Neuronal stem cell (in vitro differentiated cells): Measurements from ENCODE around the gene C14orf132.

Experiments
- DNase-seq: peaks from one replicate; pipeline ENCODE4 v3.0.0-alpha.2; 2013; ENCODE audit warnings: low spot score
- H2AFZ ChIP-seq: one replicate; pipeline ENCODE4 v1.6.1; 2013; ENCODE audit warnings: mild to moderate bottlenecking, low read length, inconsistent platforms
- H2AK5ac ChIP-seq: 2 replicates; pipeline ENCODE4 v1.6.1; 2013; ENCODE audit warnings: low read depth, mild to moderate bottlenecking, inconsistent platforms, low read length, moderate library complexity, mixed read lengths
- H2BK120ac ChIP-seq: 2 replicates; pipeline ENCODE4 v1.6.1; 2013; ENCODE audit warnings: low read depth, mild to moderate bottlenecking, inconsistent platforms, low read length, moderate library complexity, mixed read lengths
- H2BK12ac ChIP-seq: one replicate; pipeline ENCODE4 v1.6.1; 2013; ENCODE audit warnings: low read length, inconsistent platforms
- H2BK15ac ChIP-seq: 2 replicates; pipeline ENCODE4 v1.6.1; 2013; ENCODE audit warnings: mild to moderate bottlenecking, low read length, inconsistent platforms, mixed read lengths
- H2BK5ac ChIP-seq: one replicate; pipeline ENCODE4 v1.6.1; 2013; ENCODE audit warnings: inconsistent platforms, mild to moderate bottlenecking, low read length, moderate library complexity
- H3K14ac ChIP-seq: one replicate; pipeline ENCODE4 v1.6.1; 2013; ENCODE audit warnings: low read length, inconsistent platforms
- H3K18ac ChIP-seq: 2 replicates; pipeline ENCODE4 v1.6.1; 2013; ENCODE audit warnings: low read length, inconsistent platforms
- H3K23ac ChIP-seq: 2 replicates; pipeline ENCODE4 v1.6.1; 2013; ENCODE audit warnings: low read depth, mild to moderate bottlenecking, mixed read lengths, low read length, inconsistent platforms; ENCODE audit not compliant: poor library complexity
- H3K27ac ChIP-seq: replicated peaks from 3 replicates; pipeline ENCODE4 v1.5.1; 2013; ENCODE audit warnings: low read length, inconsistent platforms
- H3K27me3 ChIP-seq, 3 experiments: 2 replicates each; pipeline ENCODE4 v1.6.1; 2013; ENCODE audit warnings: low read length in 3 of 3, mild to moderate bottlenecking in 2 of 3, inconsistent platforms in 1 of 3, low read depth in 1 of 3, mixed read lengths in 1 of 3, moderate library complexity in 1 of 3; ENCODE audit not compliant: control insufficient read depth in 3 of 3, insufficient read depth in 3 of 3
- H3K36me3 ChIP-seq, 2 donors: replicated peaks in 1 of 2; 2 replicates each; pipeline ENCODE4 v1.6.1; 2013; ENCODE audit warnings: low read length in 2 of 2; ENCODE audit not compliant: control insufficient read depth in 2 of 2, insufficient read depth in 2 of 2
- H3K4ac ChIP-seq: 2 replicates; pipeline ENCODE4 v1.6.1; 2013; ENCODE audit warnings: inconsistent platforms, mild to moderate bottlenecking, low read length, moderate library complexity
- H3K4me1 ChIP-seq, 2 donors: 1 replicate in 1 of 2; 2 replicates in 1 of 2; pipeline ENCODE4 v1.6.1; 2013; ENCODE audit warnings: low read length in 2 of 2, low read depth in 1 of 2; ENCODE audit not compliant: control insufficient read depth in 2 of 2, insufficient read depth in 1 of 2
- H3K4me2 ChIP-seq: one replicate; pipeline ENCODE4 v1.6.1; 2013; ENCODE audit warnings: mild to moderate bottlenecking, low read length, inconsistent platforms; ENCODE audit not compliant: insufficient read depth, poor library complexity, severe bottlenecking
- H3K4me3 ChIP-seq, 2 donors: 2 replicates each; pipeline ENCODE4 v1.5.1; 2013; ENCODE audit warnings: low read length in 2 of 2, mild to moderate bottlenecking in 2 of 2, inconsistent platforms in 1 of 2, moderate library complexity in 1 of 2
- H3K79me1 ChIP-seq: one replicate; pipeline ENCODE4 v1.6.1; 2013; ENCODE audit warnings: low read depth, mild to moderate bottlenecking, inconsistent platforms, low read length, moderate library complexity
- H3K9ac ChIP-seq: one replicate; pipeline ENCODE4 v1.6.1; 2013; ENCODE audit warnings: mild to moderate bottlenecking, low read depth, low read length, inconsistent platforms; ENCODE audit not compliant: poor library complexity
- H3K9me3 ChIP-seq, 2 donors: replicated peaks in 1 of 2; 2 replicates each; pipeline versions ENCODE3 to v1.6.1; 2013; ENCODE audit warnings: low read length in 2 of 2, mild to moderate bottlenecking in 2 of 2, inconsistent platforms in 1 of 2, low read depth in 1 of 2, mixed read lengths in 1 of 2, moderate library complexity in 1 of 2; ENCODE audit not compliant: control insufficient read depth in 2 of 2, insufficient read depth in 1 of 2
- H4K8ac ChIP-seq: one replicate; pipeline ENCODE4 v1.6.1; 2013; ENCODE audit warnings: low read depth, mild to moderate bottlenecking, inconsistent platforms, low read length, moderate library complexity
- H4K91ac ChIP-seq: one replicate; pipeline ENCODE4 v1.6.1; 2013; ENCODE audit warnings: low read length, low read depth, mild to moderate bottlenecking, inconsistent platforms; ENCODE audit not compliant: poor library complexity
- WGBS, 2 donors: extraction: QIAGEN DNeasy Blood & Tissue Kit; methylation state at CpG; one replicate each; pipeline ENCODE4 v1.1.7; 2013; ENCODE audit warnings: missing lambda C conversion rate in 2 of 2, mixed read lengths in 1 of 2; ENCODE audit not compliant: insufficient read length in 2 of 2, insufficient replicate concordance in 1 of 2; ENCODE audit errors: extremely low coverage in 2 of 2; 5-methylcytosine and 5-hydroxymethylcytosine counted together

The C14orf132 gene

DNA sequence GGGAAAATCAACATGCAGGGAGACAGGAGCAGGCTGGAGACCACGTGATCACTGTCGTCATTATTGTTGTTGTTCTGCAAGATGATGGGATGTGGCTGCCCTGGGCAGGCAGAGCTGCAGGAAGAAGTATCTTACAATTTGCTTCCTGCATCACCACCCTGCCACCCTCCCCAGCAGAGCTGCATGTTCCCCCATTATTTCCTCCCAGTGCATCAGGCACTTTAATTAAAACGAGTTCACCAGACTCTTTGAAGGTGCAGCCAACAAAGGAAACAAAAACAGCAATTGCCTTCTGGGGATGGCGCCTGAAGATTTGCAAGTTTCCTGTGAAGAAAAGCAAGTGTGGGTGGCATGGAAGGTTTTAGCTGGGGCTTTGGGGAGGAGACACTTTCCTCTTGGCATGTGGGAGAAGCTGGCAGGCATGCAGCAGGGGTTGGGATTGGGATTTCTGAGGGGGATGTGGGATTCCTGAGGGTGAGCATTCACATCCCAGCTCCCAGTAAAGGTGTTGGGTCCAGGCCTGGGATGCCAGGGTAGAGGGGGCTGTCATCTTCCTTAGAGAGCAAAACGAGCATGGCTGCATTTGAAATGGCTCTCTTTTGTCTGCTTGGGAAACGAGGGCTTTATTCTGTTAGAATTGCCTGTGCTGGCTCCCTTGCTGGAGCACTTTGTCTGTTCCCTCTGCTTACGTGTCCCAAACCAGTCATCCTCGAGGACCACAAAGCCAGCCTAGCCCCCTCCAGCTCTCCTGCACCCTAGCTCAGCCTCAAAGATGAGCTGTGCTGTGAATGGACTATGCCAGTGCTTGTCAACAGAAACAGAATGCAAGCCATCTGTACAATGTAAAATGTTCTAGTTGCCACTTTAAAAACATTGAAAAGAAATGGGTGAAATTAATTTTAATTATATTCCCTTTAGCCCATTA lies 11.5 kb upstream of the C14orf132 start:
- Histone ChIP-seq H3K4me2 (no peak overlapping the region), H2AFZ (peak overlapping the region; percentile 50), H2BK5ac (peak overlapping the region; percentile 6), H3K9me3 (no peaks in the 10 kb centered on the region), H2BK15ac (no peak overlapping the region), H3K14ac (no peak overlapping the region), H3K4me3 (no peak overlapping the region), H2BK120ac (no peak overlapping the region), H3K79me1 (no peaks in the 10 kb centered on the region), H3K4me1 (peaks cover 5 to 13% of the 10 kb centered on the region in 2 donors), H3K9ac (no peak overlapping the region), H3K23ac (no peak overlapping the region), H2AK5ac (peak overlapping the region; percentile 50), H4K91ac (peak overlapping the region; percentile 11), H3K18ac (peak overlapping the region; percentile 42), H3K27ac (no peak overlapping the region), H4K8ac (no peak overlapping the region), H2BK12ac (peak overlapping the region; percentile 7), H3K36me3 (no peaks in the 10 kb centered on the region), H3K27me3 (peaks cover 0 to 37% (median 0%) of the 10 kb centered on the region in 3 experiments), H3K4ac (no peak overlapping the region)
- WGBS, 2 donors: no CpG with 5 or more reads among the region's 8 CpGs
- no peak for DNase-seq

DNA sequence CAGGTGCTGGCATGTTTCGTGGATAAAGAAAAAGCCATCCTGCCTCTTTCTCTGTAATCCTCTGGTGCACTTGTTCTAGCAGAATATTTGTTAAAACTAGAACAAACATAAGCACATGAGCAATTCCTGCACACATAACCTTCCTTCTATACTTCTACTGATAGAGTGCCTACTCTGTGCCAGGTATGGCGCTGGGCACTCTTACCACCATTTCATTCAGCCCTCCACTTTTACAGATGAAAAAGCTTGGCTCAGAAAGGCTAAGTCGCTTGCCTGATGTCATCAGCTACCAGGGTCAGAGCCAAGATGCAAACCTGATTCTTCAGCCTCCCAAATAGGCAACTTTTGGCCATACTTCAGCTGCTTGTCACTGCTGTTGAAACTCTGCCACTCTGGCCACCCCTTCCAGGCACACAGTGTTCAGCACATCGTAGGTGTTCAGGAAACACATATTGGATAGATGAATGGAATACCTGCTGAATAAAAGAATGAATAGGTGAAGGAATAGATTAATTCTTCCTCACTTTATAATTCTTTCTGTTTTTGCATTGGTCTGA lies 10.0 kb upstream of the C14orf132 start:
- H3K9ac ChIP-seq: no peak overlapping the region

DNA sequence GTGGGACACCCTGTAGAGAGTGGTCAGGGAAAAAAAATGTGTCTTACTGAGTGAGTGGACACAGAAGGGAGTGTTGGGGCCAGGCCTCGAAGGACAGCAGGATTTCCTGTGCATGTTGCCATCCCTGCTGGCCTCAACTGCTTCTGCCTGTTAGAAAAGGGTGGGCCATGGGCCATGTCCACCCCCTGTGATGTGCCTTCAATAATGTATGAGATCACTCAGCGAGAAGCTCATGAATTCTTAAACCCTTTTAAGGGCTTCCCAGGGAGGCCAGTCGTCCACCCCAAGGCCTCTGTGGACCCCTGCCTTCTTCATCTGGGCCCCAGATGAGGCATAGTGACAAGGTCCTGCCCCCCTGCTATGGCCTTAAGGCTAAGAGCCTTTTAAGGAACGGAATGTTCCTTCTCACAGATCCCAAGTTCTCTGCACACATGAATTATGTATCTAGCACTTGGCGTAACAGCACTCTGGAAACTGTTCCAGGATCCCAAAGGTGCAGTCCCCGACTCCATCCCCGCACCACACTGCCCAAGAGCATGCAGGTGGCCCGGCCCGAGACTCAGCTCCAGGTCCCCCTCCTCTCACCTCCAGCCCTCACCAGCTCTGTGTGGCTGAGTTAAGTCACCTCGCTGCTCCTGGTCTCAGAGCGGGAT lies 8.9 kb upstream of the C14orf132 start:
- no peak overlapping the region for H2BK12ac ChIP-seq
- H2BK15ac ChIP-seq: no peak overlapping the region
- peak overlapping the region; percentile 51 for H2BK120ac ChIP-seq
- no peaks in the 10 kb centered on the region for H3K79me1 ChIP-seq
- peak overlapping the region; percentile 50 for H2AK5ac ChIP-seq
- WGBS, 2 donors: no CpG with 5 or more reads among the region's 11 CpGs
- peak overlapping the region; percentile 54 for H2BK5ac ChIP-seq
- no peak overlapping the region for H3K4ac ChIP-seq
- no peak for DNase-seq
- no peak overlapping the region for H4K8ac ChIP-seq
- no peak overlapping the region for H3K18ac ChIP-seq
- H3K27me3 ChIP-seq: peaks cover 0 to 33% (median 0%) of the 10 kb centered on the region in 3 experiments
- no peak overlapping the region for H3K4me2 ChIP-seq
- H3K4me1 ChIP-seq: peaks cover 5 to 13% of the 10 kb centered on the region in 2 donors
- no peak overlapping the region for H3K9ac ChIP-seq
- H3K36me3 ChIP-seq: no peaks in the 10 kb centered on the region
- H2AFZ ChIP-seq: no peak overlapping the region
- H3K9me3 ChIP-seq: no peaks in the 10 kb centered on the region
- no peak overlapping the region for H4K91ac ChIP-seq
- peak overlapping the region in 1 of 2 donors; percentile 40 for H3K4me3 ChIP-seq
- H3K14ac ChIP-seq: peak overlapping the region; percentile 27
- no peak overlapping the region for H3K27ac ChIP-seq
- H3K23ac ChIP-seq: no peak overlapping the region

More for the DNA sequence above, 10.0 kb upstream of the C14orf132 start:
- no peak overlapping the region for H2BK5ac ChIP-seq
- no CpG with 5 or more reads among the region's 4 CpGs for WGBS, 2 donors
- H3K36me3 ChIP-seq: no peaks in the 10 kb centered on the region
- no peaks in the 10 kb centered on the region for H3K79me1 ChIP-seq
- H3K4ac ChIP-seq: no peak overlapping the region
- H2AFZ ChIP-seq: no peak overlapping the region
- H2AK5ac ChIP-seq: no peak overlapping the region
- no peak for DNase-seq
- no peak overlapping the region for H2BK12ac ChIP-seq
- H3K18ac ChIP-seq: no peak overlapping the region
- no peak overlapping the region for H3K14ac ChIP-seq
- H2BK120ac ChIP-seq: no peak overlapping the region
- no peak overlapping the region for H3K23ac ChIP-seq
- H3K4me2 ChIP-seq: no peak overlapping the region
- no peak overlapping the region for H2BK15ac ChIP-seq
- H4K8ac ChIP-seq: no peak overlapping the region
- H4K91ac ChIP-seq: no peak overlapping the region
- peaks cover 0 to 28% (median 0%) of the 10 kb centered on the region in 3 experiments for H3K27me3 ChIP-seq
- no peak overlapping the region for H3K27ac ChIP-seq
- no peaks in the 10 kb centered on the region for H3K9me3 ChIP-seq
- H3K4me1 ChIP-seq: peaks cover 5 to 13% of the 10 kb centered on the region in 2 donors
- no peak overlapping the region for H3K4me3 ChIP-seq

DNA sequence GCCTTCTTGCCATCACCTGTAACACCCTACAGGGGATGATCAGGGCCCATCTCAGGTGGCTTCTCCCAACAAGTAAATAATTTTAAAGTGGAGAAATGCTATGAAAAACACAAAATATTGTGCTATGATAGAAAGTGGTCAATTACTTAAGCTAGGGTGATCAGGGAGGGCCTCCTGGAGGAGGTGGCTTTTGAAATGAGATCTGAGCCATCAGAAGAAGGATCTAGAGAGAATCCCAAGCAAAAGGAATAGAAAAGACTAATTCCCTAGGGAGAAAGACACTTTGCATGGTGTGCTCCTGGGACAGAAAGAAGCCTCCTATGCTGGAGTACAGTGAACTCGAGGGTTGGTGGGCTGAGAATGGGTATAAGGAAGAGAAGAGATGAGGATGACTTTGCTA lies 7.5 kb upstream of the C14orf132 start:
- Histone ChIP-seq H2BK15ac (no peak overlapping the region), H4K91ac (no peak overlapping the region), H3K4me3 (no peak overlapping the region), H3K14ac (no peak overlapping the region), H3K4me1 (peaks cover 5 to 13% of the 10 kb centered on the region in 2 donors), H3K4me2 (no peak overlapping the region), H3K79me1 (no peaks in the 10 kb centered on the region), H3K9me3 (no peaks in the 10 kb centered on the region), H3K27me3 (peaks cover 0 to 34% (median 0%) of the 10 kb centered on the region in 3 experiments), H3K4ac (no peak overlapping the region), H3K23ac (no peak overlapping the region), H2AK5ac (no peak overlapping the region), H3K36me3 (no peaks in the 10 kb centered on the region), H3K18ac (no peak overlapping the region), H2BK120ac (no peak overlapping the region), H2BK12ac (no peak overlapping the region), H4K8ac (no peak overlapping the region), H3K9ac (no peak overlapping the region), H2BK5ac (no peak overlapping the region), H2AFZ (no peak overlapping the region), H3K27ac (no peak overlapping the region)
- WGBS, 2 donors: no CpG with 5 or more reads among the region's 1 CpG
- DNase-seq: no peak
